IPS-20b (cell line): ENCODE measurements around the gene ST3GAL3.

ENCODE experiments used
- H3K27ac ChIP-seq: one replicate; pipeline ENCODE4 v1.5.1; 2013; ENCODE audit warnings: low read length
- H3K27me3 ChIP-seq: 2 replicates; pipeline ENCODE4 v1.6.1; 2013; ENCODE audit warnings: mild to moderate bottlenecking, low read length, inconsistent platforms; ENCODE audit not compliant: insufficient read depth
- H3K36me3 ChIP-seq: 2 replicates; pipeline ENCODE4 v1.6.1; 2013; ENCODE audit warnings: low read depth, mild to moderate bottlenecking, inconsistent platforms, low read length, moderate library complexity; ENCODE audit not compliant: insufficient read depth
- H3K4me1 ChIP-seq: 2 replicates; pipeline ENCODE4 v1.6.1; 2013; ENCODE audit warnings: mild to moderate bottlenecking, control low read depth, inconsistent platforms, low read length, moderate library complexity; ENCODE audit not compliant: insufficient read depth
- H3K4me3 ChIP-seq: 2 replicates; pipeline ENCODE4 v1.5.1; 2013; ENCODE audit warnings: mild to moderate bottlenecking, low read length, inconsistent platforms
- H3K9ac ChIP-seq: 2 replicates; pipeline ENCODE4 v1.6.1; 2013; ENCODE audit warnings: low read depth, mild to moderate bottlenecking, inconsistent platforms, low read length, moderate library complexity
- H3K9me3 ChIP-seq: 2 replicates; pipeline ENCODE4 v1.6.1; 2013; ENCODE audit warnings: mild to moderate bottlenecking, low read depth, low read length, inconsistent platforms; ENCODE audit not compliant: insufficient read depth

Gene ST3GAL3

DNA sequence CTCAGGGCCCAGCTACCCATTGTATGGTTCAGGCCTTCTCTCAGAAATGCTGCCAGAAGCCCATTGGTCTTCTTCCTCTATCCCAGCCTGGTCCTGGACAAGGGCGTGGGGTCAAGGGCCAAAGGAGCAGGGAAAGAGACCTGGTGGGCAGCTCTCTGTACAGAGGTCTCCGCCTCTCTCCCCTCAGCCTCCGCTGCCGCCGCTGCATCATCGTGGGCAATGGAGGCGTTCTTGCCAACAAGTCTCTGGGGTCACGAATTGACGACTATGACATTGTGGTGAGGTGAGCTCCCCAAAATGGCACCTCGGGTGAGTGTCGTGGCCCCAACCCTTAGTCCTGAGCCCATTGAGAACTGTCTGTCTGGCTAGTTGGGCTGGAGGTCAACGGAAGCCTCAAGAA lies 191.6 kb downstream of the ST3GAL3 start:
- no peaks in the 10 kb centered on the region for H3K4me1 ChIP-seq
- no peaks in the 10 kb centered on the region for H3K27me3 ChIP-seq
- H3K9me3 ChIP-seq, result no peaks in the 10 kb centered on the region
- no peaks in the 10 kb centered on the region for H3K36me3 ChIP-seq
- H3K9ac ChIP-seq, result no peak overlapping the region
- no peak overlapping the region for H3K27ac ChIP-seq
- H3K4me3 ChIP-seq, result no peak overlapping the region

DNA sequence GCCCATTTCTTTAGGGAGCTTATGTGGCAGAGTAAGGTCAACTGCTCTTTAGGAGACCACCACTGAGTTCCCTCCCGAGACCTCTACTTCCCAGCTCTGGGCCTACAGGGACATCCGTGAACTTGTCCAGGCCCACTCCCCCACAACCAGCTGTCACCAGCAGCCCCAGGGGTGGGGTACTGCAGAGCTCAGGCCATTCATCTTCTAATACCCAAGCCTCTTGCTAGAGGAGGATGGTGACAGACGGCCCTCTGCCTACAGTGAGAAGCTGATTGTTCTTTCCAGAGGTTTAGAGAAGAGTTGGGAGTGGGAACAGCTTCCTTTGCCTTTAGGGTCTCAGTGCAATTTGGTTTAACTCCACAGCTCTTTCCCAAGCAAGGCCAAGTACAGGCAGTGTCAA lies 193.1 kb downstream of the ST3GAL3 start:
- no peaks in the 10 kb centered on the region for H3K4me1 ChIP-seq
- no peaks in the 10 kb centered on the region for H3K36me3 ChIP-seq
- no peaks in the 10 kb centered on the region for H3K9me3 ChIP-seq
- no peak overlapping the region for H3K4me3 ChIP-seq
- H3K27ac ChIP-seq, result no peak overlapping the region
- H3K27me3 ChIP-seq, result no peaks in the 10 kb centered on the region
- no peak overlapping the region for H3K9ac ChIP-seq

DNA sequence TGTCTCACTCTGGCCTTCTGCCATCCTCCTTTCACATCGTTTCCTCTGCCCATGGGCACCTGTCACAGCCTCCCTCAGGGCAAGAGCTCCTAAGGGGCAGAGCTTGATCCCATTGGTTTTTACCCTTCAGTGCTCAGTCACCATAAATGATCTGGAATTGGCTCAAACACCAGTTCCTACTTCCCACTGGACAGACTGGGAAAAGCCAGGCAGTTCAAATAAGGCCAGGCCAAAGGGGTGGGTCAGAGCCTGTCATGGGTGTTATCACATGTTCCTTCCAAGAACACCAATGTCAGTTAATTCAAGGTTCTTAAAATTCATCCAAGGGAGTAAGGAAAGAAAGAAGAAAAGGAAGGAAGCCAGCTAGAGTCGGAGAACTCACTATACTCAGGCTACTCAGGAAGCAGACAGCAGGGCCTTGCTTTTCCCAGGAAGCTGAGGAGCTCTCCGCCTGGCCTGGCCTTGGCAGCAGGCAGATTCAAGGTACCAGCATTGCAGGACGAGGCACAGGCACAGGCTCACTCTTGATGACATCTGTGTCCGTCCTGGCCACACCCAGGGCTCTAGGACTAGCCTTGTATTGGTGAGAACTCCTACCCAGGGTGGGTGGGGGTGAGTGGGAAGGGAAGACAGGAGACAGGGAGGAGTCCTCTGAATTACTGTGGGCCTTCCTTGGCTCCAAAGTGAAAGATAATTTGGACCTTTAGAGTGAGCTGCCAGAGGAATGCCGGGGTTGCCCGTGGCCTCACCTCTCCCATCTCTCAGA lies 194.0 kb downstream of the ST3GAL3 start:
- no peak overlapping the region for H3K9ac ChIP-seq
- no peaks in the 10 kb centered on the region for H3K36me3 ChIP-seq
- no peaks in the 10 kb centered on the region for H3K27me3 ChIP-seq

DNA sequence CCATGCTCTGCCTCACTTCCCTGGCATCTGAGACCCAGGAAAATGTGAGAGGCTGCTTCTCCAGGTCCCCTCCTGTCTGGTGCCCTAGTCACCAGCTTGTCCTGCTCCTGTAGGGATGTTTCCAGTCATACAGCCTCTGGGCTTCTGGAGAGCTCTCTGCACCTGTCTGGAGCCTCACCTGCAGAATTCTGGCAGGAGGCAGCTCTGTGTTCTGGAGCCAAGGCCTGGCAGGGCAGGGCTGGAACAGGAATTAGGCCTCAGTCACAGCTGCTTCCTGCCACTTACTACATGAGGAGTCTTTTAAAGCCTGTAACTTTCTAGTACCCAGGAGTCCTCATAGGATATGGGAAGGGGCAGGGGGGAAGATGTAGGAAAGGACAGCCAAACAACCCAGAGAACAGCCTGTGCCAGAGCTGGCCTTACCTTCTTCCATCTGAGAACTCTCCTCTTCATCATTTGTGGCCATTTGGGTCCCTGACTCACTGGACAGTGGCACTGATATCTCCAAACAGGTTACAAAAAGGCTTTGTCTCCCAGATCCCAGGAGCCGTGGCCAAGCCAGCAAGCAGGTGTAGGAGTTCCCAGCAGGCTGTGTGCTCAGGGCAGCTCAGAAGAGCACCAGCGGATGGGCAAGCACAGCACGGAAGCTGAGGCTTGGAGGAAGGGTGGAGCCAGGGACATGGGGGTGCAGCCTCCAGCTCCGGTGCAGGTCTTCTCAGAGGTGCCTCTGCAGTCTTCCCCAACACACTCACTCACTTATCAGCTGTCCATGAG lies 194.9 kb downstream of the ST3GAL3 start:
- H3K9me3 ChIP-seq, result no peaks in the 10 kb centered on the region
- no peak overlapping the region for H3K9ac ChIP-seq
- H3K27ac ChIP-seq, result no peak overlapping the region
- H3K36me3 ChIP-seq, result no peaks in the 10 kb centered on the region
- H3K4me3 ChIP-seq, result no peak overlapping the region
- H3K27me3 ChIP-seq, result no peaks in the 10 kb centered on the region
- H3K4me1 ChIP-seq, result no peaks in the 10 kb centered on the region

More for the DNA sequence above, 194.0 kb downstream of the ST3GAL3 start:
- H3K4me3 ChIP-seq, result no peak overlapping the region
- H3K9me3 ChIP-seq, result no peaks in the 10 kb centered on the region
- H3K27ac ChIP-seq, result no peak overlapping the region
- no peaks in the 10 kb centered on the region for H3K4me1 ChIP-seq

DNA sequence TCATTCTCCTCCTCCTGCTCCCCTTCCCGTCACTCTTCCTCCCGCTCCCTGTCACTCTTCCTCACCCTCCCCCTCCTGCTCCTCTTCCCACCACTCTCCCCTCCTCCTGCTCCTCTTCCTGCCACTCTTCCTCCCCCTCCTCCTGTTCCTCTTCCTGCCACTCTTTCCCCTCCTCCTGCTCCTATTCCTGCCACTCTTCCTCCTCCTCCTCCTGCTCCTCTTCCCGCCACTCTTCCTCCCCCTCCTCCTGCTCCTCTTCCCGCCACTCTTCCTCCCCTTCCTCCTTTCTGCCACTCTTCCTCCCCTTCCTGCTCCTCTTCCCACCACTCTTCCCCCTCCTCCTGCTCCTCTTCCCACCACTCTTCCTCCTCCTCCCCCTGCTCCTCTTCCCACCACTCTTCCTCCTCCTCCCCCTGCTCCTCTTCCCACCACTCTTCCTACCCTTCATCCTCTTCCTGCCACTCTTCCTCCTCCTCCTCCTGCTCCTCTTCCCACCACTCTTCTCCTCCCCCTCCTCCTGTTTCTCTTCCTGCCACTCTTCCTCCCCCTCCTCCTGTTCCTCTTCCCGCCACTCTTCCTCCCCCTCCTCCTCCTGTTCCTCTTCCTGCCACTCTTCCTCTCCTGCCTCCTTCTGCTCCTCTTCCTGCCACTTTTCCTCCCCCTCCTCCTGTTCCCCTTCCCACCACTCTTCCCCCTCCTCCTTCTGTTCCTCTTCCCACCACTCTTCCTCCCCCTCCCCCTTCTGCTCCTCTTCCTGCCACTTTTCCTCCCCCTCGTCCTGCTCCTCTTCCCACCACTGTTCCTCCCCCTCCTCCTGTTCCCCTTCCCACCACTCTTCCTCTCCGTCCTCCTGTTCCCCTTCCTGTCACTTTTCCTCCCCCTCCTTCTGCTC lies 197.6 kb downstream of the ST3GAL3 start:
- H3K36me3 ChIP-seq, result no peaks in the 10 kb centered on the region
- H3K9me3 ChIP-seq, result no peaks in the 10 kb centered on the region
- no peak overlapping the region for H3K9ac ChIP-seq
- no peak overlapping the region for H3K4me3 ChIP-seq
- H3K27ac ChIP-seq, result no peak overlapping the region
- no peaks in the 10 kb centered on the region for H3K4me1 ChIP-seq
- H3K27me3 ChIP-seq, result no peaks in the 10 kb centered on the region

DNA sequence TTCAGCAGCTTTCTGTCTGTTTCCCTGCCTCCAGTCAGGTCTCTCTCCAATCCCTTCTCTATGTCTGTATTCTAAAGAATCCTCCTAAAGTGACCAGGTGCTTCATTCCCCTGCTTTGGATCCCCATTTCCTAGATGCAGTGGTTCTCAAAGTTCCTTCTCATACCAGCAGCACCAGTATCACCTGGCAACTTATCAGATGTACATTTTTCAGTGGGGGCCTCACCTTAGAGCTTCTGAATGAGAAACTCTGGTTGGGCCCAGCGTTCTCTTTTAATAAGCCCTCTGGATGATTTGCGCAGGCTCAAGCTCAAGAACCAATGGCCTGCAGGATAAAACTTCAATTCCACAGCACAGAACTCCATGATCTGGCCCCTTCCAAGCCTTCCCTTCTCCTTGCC lies 200.9 kb downstream of the ST3GAL3 start:
- H3K27me3 ChIP-seq, result no peaks in the 10 kb centered on the region
- no peaks in the 10 kb centered on the region for H3K9me3 ChIP-seq
- no peak overlapping the region for H3K4me3 ChIP-seq
- H3K36me3 ChIP-seq, result no peaks in the 10 kb centered on the region
- H3K27ac ChIP-seq, result no peak overlapping the region
- peaks cover 12% of the 10 kb centered on the region for H3K4me1 ChIP-seq
- H3K9ac ChIP-seq, result no peak overlapping the region

DNA sequence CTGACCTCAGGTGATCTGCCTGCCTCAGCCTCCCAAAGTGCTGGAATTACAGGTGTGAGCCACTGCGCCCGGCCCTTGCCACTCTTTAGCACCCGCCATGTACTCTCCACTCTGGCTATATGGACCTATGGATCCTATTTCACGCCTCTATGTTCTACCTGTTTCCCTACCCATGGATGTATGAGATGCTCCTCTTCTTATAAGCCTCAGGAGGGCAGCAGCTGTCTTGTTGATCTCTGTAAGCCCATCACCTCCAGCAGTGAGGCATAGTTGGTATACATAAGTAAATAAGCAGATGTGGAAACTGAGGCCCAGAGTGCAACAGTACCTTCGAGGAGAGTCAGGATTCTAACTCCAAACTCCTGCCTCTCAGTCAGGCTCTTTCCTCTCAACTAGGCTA lies 201.5 kb downstream of the ST3GAL3 start:
- no peaks in the 10 kb centered on the region for H3K27me3 ChIP-seq
- H3K9ac ChIP-seq, result no peak overlapping the region
- H3K27ac ChIP-seq, result no peak overlapping the region
- no peaks in the 10 kb centered on the region for H3K36me3 ChIP-seq
- no peak overlapping the region for H3K4me3 ChIP-seq
- peaks cover 19% of the 10 kb centered on the region for H3K4me1 ChIP-seq
- H3K9me3 ChIP-seq, result no peaks in the 10 kb centered on the region

DNA sequence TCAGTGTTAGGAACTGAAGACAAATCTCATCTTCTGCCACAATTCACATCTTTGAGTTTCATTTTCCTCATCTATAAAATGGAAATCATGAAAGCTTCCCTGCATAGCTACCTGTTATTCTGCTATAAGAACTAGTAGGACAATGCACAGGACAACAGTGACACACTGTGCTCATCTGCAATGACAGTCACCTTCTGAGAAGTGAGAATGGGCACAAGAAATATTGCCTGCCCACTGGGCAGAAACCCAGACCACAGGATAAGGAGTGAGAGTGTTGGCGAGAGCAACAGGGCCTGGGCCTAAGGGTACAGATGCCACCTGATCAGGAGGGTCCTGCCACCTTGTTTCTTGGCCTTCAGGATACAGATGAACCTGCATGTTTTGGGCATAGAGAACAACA lies 203.0 kb downstream of the ST3GAL3 start:
- H3K9me3 ChIP-seq, result no peaks in the 10 kb centered on the region
- H3K4me1 ChIP-seq, result peaks cover 22% of the 10 kb centered on the region
- no peak overlapping the region for H3K9ac ChIP-seq
- no peak overlapping the region for H3K27ac ChIP-seq
- H3K36me3 ChIP-seq, result no peaks in the 10 kb centered on the region
- no peak overlapping the region for H3K4me3 ChIP-seq
- H3K27me3 ChIP-seq, result no peaks in the 10 kb centered on the region

DNA sequence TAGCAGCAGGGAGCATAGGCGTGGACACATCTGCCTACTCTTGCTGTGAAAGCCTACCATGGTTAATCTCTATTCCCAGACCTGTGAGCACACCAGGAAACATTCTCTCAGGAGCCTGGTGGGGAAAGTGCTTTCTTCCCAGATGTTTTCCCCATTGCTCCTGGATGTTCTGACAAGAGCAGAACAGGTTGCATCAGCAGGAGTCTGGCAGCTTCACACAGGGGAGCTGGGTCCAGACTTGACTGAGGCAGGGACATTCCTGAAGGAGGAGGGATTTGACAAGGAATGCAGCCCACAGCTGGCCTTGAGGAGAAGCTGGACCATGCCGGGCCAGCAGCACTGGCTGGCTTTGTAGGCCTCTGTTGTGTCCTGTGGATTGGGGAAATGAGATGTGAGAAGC lies 205.3 kb downstream of the ST3GAL3 start:
- no peak overlapping the region for H3K9ac ChIP-seq
- no peak overlapping the region for H3K27ac ChIP-seq
- no peaks in the 10 kb centered on the region for H3K27me3 ChIP-seq
- no peaks in the 10 kb centered on the region for H3K36me3 ChIP-seq
- no peak overlapping the region for H3K4me3 ChIP-seq
- H3K9me3 ChIP-seq, result no peaks in the 10 kb centered on the region
- peaks cover 22% of the 10 kb centered on the region for H3K4me1 ChIP-seq

DNA sequence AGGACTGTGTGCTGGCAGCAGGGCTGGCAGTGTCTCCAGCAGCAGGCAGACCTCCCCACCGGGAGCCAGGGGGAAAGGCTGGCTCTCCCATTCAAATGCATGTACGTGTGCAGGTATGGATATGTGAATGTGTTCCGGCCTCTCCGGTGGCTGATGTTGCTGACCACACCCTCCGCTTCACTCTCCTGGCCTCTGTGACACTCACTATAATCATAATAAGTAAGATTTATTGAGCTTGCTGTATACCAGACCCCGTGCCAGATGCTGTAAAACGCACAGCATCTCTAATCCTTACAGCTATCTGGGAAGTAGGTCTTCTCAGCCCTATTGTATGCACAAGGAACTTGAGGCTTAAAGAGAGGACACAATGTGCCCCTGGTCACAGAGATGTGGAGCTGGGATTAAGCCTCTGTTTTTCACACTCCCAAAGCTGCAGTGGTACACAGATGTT lies 205.7 kb downstream of the ST3GAL3 start:
- Histone ChIP-seq H3K9ac (peak overlapping the region; percentile 34; the same call in 1 of the 2 replicates), H3K4me1 (peaks cover 22% of the 10 kb centered on the region), H3K27ac (no peak overlapping the region)

DNA sequence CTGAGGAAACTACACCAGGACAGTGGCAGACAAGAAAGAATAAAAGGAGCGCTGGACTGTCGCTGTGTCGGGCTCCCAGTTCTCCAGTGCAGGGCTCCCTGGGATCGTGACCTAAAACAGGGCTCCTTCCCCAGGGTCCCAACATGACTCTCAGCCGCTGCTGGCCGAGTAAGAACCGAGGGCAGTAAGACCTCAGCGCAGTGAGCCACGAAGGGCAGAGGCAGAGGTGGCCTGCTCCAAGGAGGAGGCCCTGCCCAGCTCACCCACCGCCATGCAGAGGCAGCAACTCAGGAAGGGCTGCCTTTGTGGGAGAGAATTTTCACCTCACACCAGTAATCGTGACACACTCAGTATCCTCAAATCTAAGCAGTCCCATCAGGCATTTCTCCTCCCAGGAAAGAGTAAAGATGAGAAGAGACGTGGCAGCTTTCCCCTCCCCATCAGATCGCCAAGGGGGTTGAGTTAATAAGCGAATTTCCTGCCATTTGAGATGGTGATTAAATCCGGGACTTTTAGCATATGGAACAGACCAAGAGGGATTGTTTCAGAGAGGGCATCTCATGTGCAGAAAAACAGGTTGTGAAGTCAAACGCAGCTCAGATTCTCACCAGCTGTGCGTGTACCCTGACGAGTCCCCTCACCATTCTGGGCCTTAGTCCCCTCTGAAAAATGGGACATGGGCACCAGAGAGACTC lies 206.5 kb downstream of the ST3GAL3 start:
- H3K9ac ChIP-seq, result peak overlapping the region; percentile 34; the same call in 1 of the 2 replicates
- H3K27ac ChIP-seq, result no peak overlapping the region
- peaks cover 22% of the 10 kb centered on the region for H3K4me1 ChIP-seq

More for the DNA sequence above, 205.7 kb downstream of the ST3GAL3 start:
- Histone ChIP-seq H3K27me3 (no peaks in the 10 kb centered on the region), H3K4me3 (no peak overlapping the region), H3K9me3 (no peaks in the 10 kb centered on the region), H3K36me3 (no peaks in the 10 kb centered on the region)

More for the DNA sequence above, 206.5 kb downstream of the ST3GAL3 start:
- Histone ChIP-seq H3K36me3 (no peaks in the 10 kb centered on the region), H3K27me3 (no peaks in the 10 kb centered on the region), H3K9me3 (no peaks in the 10 kb centered on the region), H3K4me3 (no peak overlapping the region)
